B cell (primary cell): ENCODE measurements around the gene TEAD1.

Experiments
- CTCF ChIP-seq: fragments of 200-600 bp; IDR thresholded peaks from one replicate; pipeline ENCODE4 v1.8.0; 2022; ENCODE audit warnings: antibody characterized with exemption, mild to moderate bottlenecking
- EZH2 ChIP-seq: IDR thresholded peaks from 2 replicates; pipeline ENCODE4 v1.6.1; 2012; ENCODE audit warnings: borderline replicate concordance, low read depth, mild to moderate bottlenecking, moderate library complexity, low read length; ENCODE audit not compliant: insufficient read depth, poor library complexity, severe bottlenecking

- no peak for TF ChIP-seq CTCF
- TF ChIP-seq EZH2 = no peak
Observed at GRCh38 chr11:12831471-12832202, 157.4 kb downstream of the TEAD1 start.
